Breast epithelium (tissue), 4 donors: ENCODE measurements around the gene CCER1. TPM values are rescaled to one million over a fixed set of nuclear protein-coding genes. Genes with fewer than 3 reads are reported as not detected.
A peak's percentile ranks its signal among the peaks of the same experiment; 100 is the strongest.
"Not testable (repeated sequence)": the region's sequence is repeated elsewhere in the genome, so short reads cannot be mapped to it uniquely, and the experiment has no call there.

ENCODE experiments used
- DNase-seq, 2 donors: peaks; one replicate each; pipeline ENCODE4 v3.0.0-alpha.2; 2019; ENCODE audit warnings: low spot score in 2 of 2
- H3K27ac ChIP-seq, 2 donors: fragments of 200-600 bp; sonication (generic) in 1 of 2; one replicate each; pipeline ENCODE4 v1.5.1; 2016 to 2019; ENCODE audit warnings: mild to moderate bottlenecking in 1 of 2
- H3K27me3 ChIP-seq, 2 donors: fragments of 200-600 bp; sonication (generic) in 1 of 2; one replicate each; pipeline versions ENCODE4 v1.5.1 to v1.6.0; 2017 to 2019; ENCODE audit warnings: control low read depth in 1 of 2, mild to moderate bottlenecking in 1 of 2
- H3K36me3 ChIP-seq: fragments of 200-600 bp; one replicate; pipeline ENCODE4 v1.5.1; 2019
- H3K4me1 ChIP-seq, 2 donors: fragments of 200-600 bp; sonication (generic); one replicate each; pipeline ENCODE4 v1.5.1; 2016 to 2019; ENCODE audit warnings: control low read depth in 1 of 2
- H3K4me3 ChIP-seq, 3 donors: fragments of 200-600 bp; sonication (generic); 1 replicate in 2 of 3; 2 replicates in 1 of 3; pipeline ENCODE4 v1.5.1; 2016 to 2019; ENCODE audit warnings: mild to moderate bottlenecking in 3 of 3, moderate library complexity in 2 of 3
- H3K9me3 ChIP-seq, 2 donors: fragments of 200-600 bp; sonication (generic) in 1 of 2; one replicate each; pipeline ENCODE4 v1.5.1; 2016 to 2019; ENCODE audit warnings: control low read depth in 1 of 2
- CTCF ChIP-seq, 3 donors: fragments of 450-650 bp; IDR thresholded peaks; one replicate each; pipeline ENCODE4 v1.5.1; 2016 to 2017; ENCODE audit warnings: antibody characterized with exemption in 3 of 3, mild to moderate bottlenecking in 3 of 3, moderate library complexity in 3 of 3
- POLR2A ChIP-seq: fragments of 450-650 bp; IDR thresholded peaks from one replicate; pipeline ENCODE4 v1.6.1; 2016; ENCODE audit warnings: antibody characterized with exemption, mild to moderate bottlenecking, moderate library complexity
- POLR2AphosphoS5 ChIP-seq, 3 donors: sonication (generic); formaldehyde crosslinking; IDR thresholded peaks; one replicate each; pipeline ENCODE4 v1.6.1; 2017; ENCODE audit warnings: antibody characterized with exemption in 3 of 3
- intact Hi-C: fragments of 100-400 bp; cut with DNase I; formaldehyde crosslinking; loops from one replicate; pipeline ENCODE4 v1.15.1; 2023; ENCODE audit warnings: low total_unique reads
- total RNA-seq, 3 donors: library from RNA; depleted of rRNA; stranded (reverse); fragments of >200 nt; gene quantifications; one replicate each; pipeline ENCODE4 v1.1.0, GENCODE V29; 2016

Gene CCER1
- total RNA-seq, 3 donors from 2014 or later, result not detected

- intact Hi-C loops, result no loop called here
- TF ChIP-seq POLR2A, result no peak
- Histone ChIP-seq H3K9me3 (no peaks in the 10 kb centered on the region), H3K27me3 (no peaks in the 10 kb centered on the region), H3K27ac (no peak overlapping the region), H3K36me3 (no peaks in the 10 kb centered on the region), H3K4me1 (no peaks in the 10 kb centered on the region), H3K4me3 (no peak overlapping the region)
- no peak for DNase-seq
These were observed 37.0 kb upstream of the CCER1 start for GRCh38 chr12:90991952-90992465.

GRCh38 chr12:90990611-90991010 is 35.6 kb upstream of the CCER1 start:
- Histone ChIP-seq H3K36me3 (no peaks in the 10 kb centered on the region), H3K27me3 (no peaks in the 10 kb centered on the region), H3K4me3 (no peak overlapping the region), H3K4me1 (no peaks in the 10 kb centered on the region), H3K9me3 (no peaks in the 10 kb centered on the region), H3K27ac (peak overlapping the region in 1 of 2 donors; percentile 3)
- intact Hi-C loops, result no loop called here
- TF ChIP-seq POLR2AphosphoS5 (IDR thresholded peaks at IDR 0.05) (no peak), POLR2A (no peak), CTCF (IDR thresholded peaks at IDR 0.05) (no peak)
- DNase-seq, result no peak

- H3K9me3 ChIP-seq, result no peaks in the 10 kb centered on the region
- DNase-seq, result no peak
- no peak overlapping the region for H3K4me3 ChIP-seq
- TF ChIP-seq POLR2AphosphoS5 (IDR thresholded peaks at IDR 0.05) (no peak), CTCF (IDR thresholded peaks at IDR 0.05) (no peak), POLR2A (no peak)
- H3K27ac ChIP-seq, result peak overlapping the region in 1 of 2 donors; percentile 44
- no peaks in the 10 kb centered on the region for H3K36me3 ChIP-seq
- H3K27me3 ChIP-seq, result no peaks in the 10 kb centered on the region
- no peaks in the 10 kb centered on the region for H3K4me1 ChIP-seq
- intact Hi-C loops, result no loop called here
These were observed 34.7 kb upstream of the CCER1 start for GRCh38 chr12:90989686-90990111.

GRCh38 chr12:90987520-90987919 is 32.5 kb upstream of the CCER1 start:
- Histone ChIP-seq H3K4me3 (no peak overlapping the region), H3K27ac (no peak overlapping the region), H3K27me3 (no peaks in the 10 kb centered on the region), H3K36me3 (no peaks in the 10 kb centered on the region), H3K9me3 (peaks cover 0 to 8% of the 10 kb centered on the region in 2 donors), H3K4me1 (no peaks in the 10 kb centered on the region)
- intact Hi-C loops, result no loop called here
- DNase-seq, result no peak
- no peak for TF ChIP-seq POLR2A
- no peak for TF ChIP-seq POLR2AphosphoS5 (IDR thresholded peaks at IDR 0.05)
- TF ChIP-seq CTCF (IDR thresholded peaks at IDR 0.05), result no peak

GRCh38 chr12:90987101-90987500 is 32.1 kb upstream of the CCER1 start:
- intact Hi-C loops, result no loop called here
- no peaks in the 10 kb centered on the region for H3K4me1 ChIP-seq
- TF ChIP-seq POLR2AphosphoS5 (IDR thresholded peaks at IDR 0.05) (no peak), POLR2A (no peak), CTCF (IDR thresholded peaks at IDR 0.05) (no peak)
- H3K4me3 ChIP-seq, result no peak overlapping the region
- H3K27me3 ChIP-seq, result no peaks in the 10 kb centered on the region
- H3K36me3 ChIP-seq, result no peaks in the 10 kb centered on the region
- no peak overlapping the region for H3K27ac ChIP-seq
- H3K9me3 ChIP-seq, result peaks cover 0 to 8% of the 10 kb centered on the region in 2 donors
- no peak for DNase-seq

- DNase-seq, H3K9me3 ChIP-seq, H3K4me3 ChIP-seq, H3K27ac ChIP-seq, H3K27me3 ChIP-seq, intact Hi-C loops, H3K4me1 ChIP-seq, H3K36me3 ChIP-seq: not testable (repeated sequence)
These were observed 30.4 kb upstream of the CCER1 start for GRCh38 chr12:90985331-90985730.
